VCaP (cell line): ENCODE results near the gene BDH1.

Experiments used
- H3K27ac ChIP-seq: fragments of 450-650 bp; 2 replicates; pipeline ENCODE4 v1.5.1; 2017
- TF ChIP-seq, protein P1 (sequence below): fragments of 450-650 bp; conservative IDR thresholded peaks from 2 replicates; pipeline ENCODE4 v1.5.1; 2017; ENCODE audit warnings: mild to moderate bottlenecking, moderate library complexity

Gene BDH1

DNA sequence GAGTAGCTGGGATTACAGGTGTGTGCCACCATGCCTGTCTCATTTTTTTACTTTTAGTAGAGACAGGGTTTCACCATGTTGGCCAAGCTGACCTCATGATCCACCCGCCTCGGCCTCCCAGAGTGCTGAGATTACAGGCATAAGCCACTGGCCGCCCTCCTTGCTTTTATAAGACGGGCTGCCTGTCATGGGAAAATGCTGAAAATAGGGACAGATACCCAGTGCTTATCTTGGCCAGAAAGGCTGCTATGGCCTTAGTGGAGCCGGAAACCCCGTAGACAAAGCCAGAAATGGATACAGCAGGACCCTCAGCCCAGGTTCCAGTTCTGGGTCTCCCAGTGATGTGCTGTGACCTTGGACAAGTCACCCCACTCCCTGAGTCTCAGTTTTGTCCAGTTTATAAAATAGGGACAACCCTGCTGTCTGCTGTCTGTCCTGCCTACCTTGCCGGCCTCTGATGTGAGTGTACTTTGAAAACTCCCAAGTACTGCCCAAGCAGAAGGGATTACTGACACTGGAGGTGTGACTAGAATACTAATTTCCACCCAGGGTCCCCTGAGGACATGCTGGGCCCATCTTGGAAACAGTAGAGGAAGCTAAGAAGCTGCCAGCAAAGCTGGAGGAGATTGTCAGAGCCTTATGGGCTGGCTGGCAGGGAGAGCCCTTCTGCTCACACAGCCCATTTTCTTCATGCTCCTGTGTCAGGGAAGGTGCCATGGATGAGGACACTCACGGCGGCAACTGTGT is 59.6 kb downstream of the BDH1 start:
- TF ChIP-seq, protein P1, sequence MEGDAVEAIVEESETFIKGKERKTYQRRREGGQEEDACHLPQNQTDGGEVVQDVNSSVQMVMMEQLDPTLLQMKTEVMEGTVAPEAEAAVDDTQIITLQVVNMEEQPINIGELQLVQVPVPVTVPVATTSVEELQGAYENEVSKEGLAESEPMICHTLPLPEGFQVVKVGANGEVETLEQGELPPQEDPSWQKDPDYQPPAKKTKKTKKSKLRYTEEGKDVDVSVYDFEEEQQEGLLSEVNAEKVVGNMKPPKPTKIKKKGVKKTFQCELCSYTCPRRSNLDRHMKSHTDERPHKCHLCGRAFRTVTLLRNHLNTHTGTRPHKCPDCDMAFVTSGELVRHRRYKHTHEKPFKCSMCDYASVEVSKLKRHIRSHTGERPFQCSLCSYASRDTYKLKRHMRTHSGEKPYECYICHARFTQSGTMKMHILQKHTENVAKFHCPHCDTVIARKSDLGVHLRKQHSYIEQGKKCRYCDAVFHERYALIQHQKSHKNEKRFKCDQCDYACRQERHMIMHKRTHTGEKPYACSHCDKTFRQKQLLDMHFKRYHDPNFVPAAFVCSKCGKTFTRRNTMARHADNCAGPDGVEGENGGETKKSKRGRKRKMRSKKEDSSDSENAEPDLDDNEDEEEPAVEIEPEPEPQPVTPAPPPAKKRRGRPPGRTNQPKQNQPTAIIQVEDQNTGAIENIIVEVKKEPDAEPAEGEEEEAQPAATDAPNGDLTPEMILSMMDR, result no peak
- H3K27ac ChIP-seq, result no peak overlapping the region

DNA sequence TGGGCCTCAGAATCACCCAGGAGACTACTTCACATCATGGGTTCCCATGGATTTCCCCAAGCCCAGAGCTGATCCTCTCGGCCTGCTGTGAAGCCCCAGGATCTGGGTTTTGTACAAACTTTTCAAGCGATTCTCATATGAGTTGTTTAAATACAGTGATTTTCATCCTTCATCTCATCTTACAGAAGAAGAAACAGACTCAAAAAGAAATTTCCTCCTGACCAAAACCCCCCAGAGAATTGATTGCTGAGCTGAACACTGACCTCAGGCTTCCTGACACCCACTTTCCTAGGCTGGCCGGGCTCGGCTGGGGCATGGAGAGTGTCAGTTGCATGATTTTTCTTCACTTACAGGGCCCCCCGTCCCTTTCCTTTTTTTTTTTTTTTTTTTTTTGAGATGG is 60.3 kb downstream of the BDH1 start:
- H3K27ac ChIP-seq, result no peak overlapping the region
- TF ChIP-seq, protein P1, result no peak

DNA sequence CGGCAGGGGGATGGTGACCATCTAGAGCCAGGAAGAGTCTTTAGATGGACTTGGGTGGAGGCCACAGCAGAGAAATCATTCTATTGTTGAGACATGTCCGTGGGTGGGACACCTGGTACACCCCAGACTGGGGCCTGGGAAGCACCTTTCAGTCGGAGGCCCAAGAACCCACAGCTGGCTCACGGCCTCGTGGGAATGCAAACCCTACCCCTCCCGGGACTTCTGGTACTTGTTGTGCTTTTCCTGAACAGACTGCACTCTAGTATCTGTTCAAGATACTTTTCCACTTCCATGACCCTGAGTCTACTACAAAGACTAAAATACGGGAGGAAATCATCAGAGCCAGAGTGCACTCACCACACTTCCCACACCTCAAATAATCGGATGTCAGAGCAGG is 60.7 kb downstream of the BDH1 start:
- TF ChIP-seq, protein P1, result no peak
- no peak overlapping the region for H3K27ac ChIP-seq

DNA sequence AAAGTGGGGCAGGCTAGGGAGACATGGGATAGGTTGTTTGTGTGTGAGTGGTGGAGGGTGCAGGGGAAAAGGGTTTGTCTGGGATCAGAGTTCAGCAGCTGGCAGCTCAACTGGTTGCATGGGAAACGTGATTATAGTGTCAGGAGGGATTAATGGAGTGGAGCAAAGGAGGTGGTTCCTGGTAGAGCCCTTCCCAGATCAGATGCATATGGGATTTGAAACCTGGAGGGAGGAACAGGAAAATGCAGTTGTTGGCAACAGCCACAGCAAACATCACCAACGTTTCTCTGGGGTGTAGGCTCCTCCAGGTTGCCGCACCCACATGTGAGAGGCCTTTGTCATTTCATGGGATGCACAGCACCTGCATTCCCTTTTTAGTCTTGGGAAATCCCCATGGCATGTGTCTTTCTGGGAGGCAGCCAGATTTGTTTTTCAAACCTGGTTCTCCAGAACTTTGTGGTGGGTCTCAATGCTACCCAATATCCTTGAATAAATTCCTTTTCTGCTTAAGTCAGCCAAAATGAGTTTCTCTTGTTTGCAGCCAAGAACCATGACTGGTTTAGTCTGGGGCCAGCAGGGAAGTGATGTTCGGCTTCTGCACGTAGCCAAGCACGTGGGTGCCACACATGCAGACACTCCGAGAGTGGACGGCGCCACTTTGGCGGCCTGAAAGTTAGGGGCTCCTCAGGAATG is 61.3 kb downstream of the BDH1 start:
- TF ChIP-seq, protein P1, result no peak
- H3K27ac ChIP-seq, result no peak overlapping the region

DNA sequence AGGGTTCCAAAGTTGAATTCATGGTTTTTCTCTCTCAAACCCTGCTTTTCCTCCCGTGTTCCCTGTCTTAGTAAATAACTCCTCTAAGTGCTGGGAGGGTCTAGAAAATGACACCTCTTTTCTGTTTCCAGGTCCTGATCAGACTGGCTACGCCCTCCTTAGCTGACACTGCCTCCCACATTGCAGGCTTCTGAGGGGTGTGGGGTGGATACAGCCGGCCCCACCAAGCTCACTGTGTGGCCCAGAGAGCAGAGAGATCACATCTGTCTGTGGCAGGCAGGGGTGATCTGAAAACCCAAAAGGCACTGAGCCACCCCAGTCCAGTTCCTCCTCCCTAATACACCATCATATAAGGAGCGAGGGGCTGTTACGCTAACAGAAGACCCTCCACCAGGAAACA is 62.7 kb downstream of the BDH1 start:
- TF ChIP-seq, protein P1, result no peak
- H3K27ac ChIP-seq, result no peak overlapping the region

DNA sequence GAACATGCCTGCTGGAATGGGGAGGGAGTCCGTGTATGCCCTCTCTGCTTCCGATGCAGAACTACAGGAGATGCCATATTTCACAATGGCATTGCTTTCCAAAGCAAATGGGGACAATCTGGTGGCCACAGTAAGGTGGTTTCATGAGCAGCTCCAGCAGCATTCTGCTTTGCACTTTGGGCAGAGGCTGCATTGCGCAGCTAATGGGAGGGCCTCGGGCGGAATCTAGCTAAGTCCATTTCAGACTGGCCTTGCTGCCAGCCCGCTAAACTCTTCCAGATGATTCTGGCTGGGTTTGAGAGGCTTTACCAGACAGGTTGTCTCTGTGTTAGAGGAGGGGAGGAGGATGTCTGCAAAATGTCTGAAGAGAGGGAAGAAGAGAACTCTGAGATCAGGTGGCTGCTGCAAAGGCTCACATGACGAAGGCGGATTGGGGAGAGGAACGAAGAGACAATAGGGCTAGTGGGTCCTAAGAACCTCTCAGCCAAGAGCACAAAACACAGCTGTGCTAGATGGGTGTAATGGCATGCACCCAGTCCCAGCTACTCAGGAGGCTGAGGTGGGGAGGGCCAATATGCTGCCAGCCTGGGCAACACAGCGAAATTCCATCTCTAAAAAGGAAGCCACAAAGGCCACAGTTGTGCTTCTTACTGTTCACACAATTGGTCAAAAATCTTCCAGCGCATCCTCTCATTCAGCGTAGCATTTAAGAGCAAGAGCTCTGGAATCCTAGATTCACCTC is 63.7 kb downstream of the BDH1 start:
- H3K27ac ChIP-seq, result no peak overlapping the region
- TF ChIP-seq, protein P1, result no peak

DNA sequence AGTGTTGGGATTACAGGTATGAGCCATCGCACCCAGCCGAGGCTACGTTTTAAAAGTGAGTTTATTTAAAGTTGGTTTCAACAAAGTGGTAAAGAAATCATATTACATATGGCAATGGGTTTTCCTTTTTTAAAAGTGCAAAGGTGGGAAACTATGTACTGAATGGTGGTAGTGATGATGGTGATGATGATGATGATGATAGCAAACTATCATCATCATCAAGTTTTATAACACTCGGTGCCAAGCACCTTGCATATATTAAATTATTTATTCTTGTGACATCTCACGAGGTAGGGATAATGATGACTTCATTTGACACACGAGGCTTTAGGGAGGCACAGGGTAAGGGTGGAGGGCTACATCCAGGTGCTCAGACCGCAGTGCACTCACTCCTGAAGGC is 64.3 kb downstream of the BDH1 start:
- H3K27ac ChIP-seq, result no peak overlapping the region
- TF ChIP-seq, protein P1, result no peak
